Measurements from ENCODE around the gene DPEP2.

Gene DPEP2

GRCh38 chr16:67969254-67970039 lies 29.8 kb downstream of the DPEP2 start:
- Histone ChIP-seq H3K4me2 (ENCODE audit: insufficient read depth, low read length) (peak overlapping the region; percentile 83; the same call in 1 of the 2 replicates), H3K9ac (ENCODE audit: low read depth, low read length) (peak overlapping the region; percentile 81; the same call in 1 of the 2 replicates), H3K4me1 (ENCODE audit: insufficient read depth, low read length) (peaks cover 26% of the 10 kb centered on the region), H3K27me3 (ENCODE audit: insufficient read depth, low read length, poor library complexity) (no peaks in the 10 kb centered on the region), H3K36me3 (ENCODE audit: insufficient read depth, low read length) (peaks cover 5% of the 10 kb centered on the region; the same call in 1 of the 2 replicates), H3K4me3 (ENCODE audit: low read depth in 1 of 2, low read length in 2 of 2) (peak overlapping the region in 1 of 2 experiments; percentile 65; a peak in 1 of 4 replicates), H3K9me3 (ENCODE audit: insufficient read depth, low read length, severe bottlenecking) (no peaks in the 10 kb centered on the region), H2AFZ (ENCODE audit: low read depth, low read length) (peak overlapping the region; percentile 77), H4K20me1 (ENCODE audit: insufficient read depth, low read length) (peaks cover 19% of the 10 kb centered on the region), H3K27ac (ENCODE audit: low read length) (peak overlapping the region; percentile 69), H3K79me2 (ENCODE audit: insufficient read depth, low read length) (peaks cover 13% of the 10 kb centered on the region; the same call in 1 of the 2 replicates)
- no peak for DNase-seq
- no peak for ATAC-seq (ENCODE audit: insufficient read depth, low read depth)
- TF ChIP-seq CTCF (IDR thresholded peaks at IDR 0.05; ENCODE audit: borderline replicate concordance, extremely low read depth, low read length, poor library complexity, severe bottlenecking) = no peak
- no peak for TF ChIP-seq EZH2 (IDR thresholded peaks at IDR 0.05; ENCODE audit: borderline replicate concordance, low read depth, low read length, severe bottlenecking)

DNA sequence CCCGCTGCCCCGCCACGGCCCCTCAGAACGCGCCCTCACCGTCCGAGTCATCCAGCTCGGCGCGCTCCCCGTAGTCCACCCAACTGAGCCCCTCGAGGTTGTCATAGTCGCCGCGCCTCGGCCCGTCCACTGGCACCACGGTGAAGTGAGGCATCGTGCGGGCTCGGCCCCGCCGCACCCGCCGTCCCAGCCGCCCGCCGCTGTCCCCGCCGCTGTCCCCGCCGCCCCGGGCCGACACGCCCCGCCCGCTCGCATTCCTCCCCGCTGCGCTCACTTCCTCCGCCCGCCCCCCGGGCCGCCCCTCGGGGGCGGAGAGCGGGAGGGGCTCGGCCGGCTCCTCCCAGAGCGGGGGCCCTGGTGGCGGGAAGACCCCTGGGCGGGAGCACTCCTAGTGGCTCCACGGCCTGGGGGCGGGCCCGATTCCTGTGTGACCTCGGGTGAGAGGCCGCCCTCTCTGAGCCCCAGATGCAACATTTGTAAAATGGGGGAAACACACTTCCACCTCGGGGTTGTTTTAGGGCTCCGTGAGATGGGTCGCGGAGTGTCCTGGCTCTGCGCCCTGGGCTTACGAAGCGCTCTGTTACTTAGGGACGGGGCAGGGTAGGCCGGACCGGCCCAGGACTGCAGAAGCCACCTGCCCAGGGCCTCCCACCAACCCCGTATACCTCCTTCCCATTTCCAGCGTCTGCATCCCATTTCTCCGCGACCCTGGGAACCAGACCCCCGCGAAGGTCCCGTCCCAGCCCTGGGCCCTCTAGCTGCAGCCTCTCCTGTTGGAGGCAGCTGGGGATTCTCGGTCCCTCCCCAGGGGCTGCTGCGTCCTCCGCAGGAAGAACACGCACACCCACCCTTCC lies 30.7 kb downstream of the DPEP2 start, which contains the start of gene SLC12A4:
SLC12A4 (minus strand) TSS at position 238 of the 854 bp plus-strand sequence; CDS start at position 154, 84 bp downstream.
- Histone ChIP-seq H3K9ac (ENCODE audit: low read depth, low read length) (peak within 1 kb of the TSS; percentile 81), H3K4me1 (ENCODE audit: insufficient read depth, low read length) (peaks cover 26% of the 10 kb centered on the region)
- peak; percentile 94 for DNase-seq

DNA sequence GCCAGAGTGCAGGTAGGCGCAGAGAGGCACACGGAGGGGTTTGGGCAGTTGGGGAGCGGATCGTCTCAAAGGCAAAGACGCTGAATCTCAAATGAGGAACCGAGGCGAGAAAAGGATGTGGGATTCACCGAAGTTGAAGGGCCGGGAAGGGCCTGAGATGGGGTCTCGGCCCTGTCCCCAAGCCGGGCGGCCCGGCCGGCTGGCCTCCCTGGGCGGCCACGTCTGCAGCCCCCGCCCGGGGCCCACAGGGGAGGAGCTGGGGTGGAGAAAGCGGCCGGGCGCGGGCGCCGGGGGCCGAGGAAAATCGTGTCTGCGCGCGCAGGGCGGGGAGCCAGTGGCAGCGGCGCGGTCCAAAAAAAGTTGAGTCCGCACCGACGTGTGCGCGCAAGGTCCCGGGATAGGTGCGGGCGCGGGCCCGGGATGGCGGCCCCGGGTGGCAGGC lies 31.3 kb downstream of the DPEP2 start:
- Histone ChIP-seq H4K20me1 (ENCODE audit: insufficient read depth, low read length) (peaks cover 19% of the 10 kb centered on the region), H3K4me2 (ENCODE audit: insufficient read depth, low read length) (peak overlapping the region; percentile 83), H3K4me3 (ENCODE audit: low read depth in 1 of 2, low read length in 2 of 2) (peak overlapping the region; percentile 64 to 65), H3K4me1 (ENCODE audit: insufficient read depth, low read length) (peaks cover 26% of the 10 kb centered on the region), H3K27ac (ENCODE audit: low read length) (peak overlapping the region; percentile 55), H3K9ac (ENCODE audit: low read depth, low read length) (peak overlapping the region; percentile 81), H3K79me2 (ENCODE audit: insufficient read depth, low read length) (peaks cover 13% of the 10 kb centered on the region; the same call in 1 of the 2 replicates), H3K9me3 (ENCODE audit: insufficient read depth, low read length, severe bottlenecking) (no peaks in the 10 kb centered on the region), H3K36me3 (ENCODE audit: insufficient read depth, low read length) (peaks cover 7% of the 10 kb centered on the region; the same call in 1 of the 2 replicates), H3K27me3 (ENCODE audit: insufficient read depth, low read length, poor library complexity) (no peaks in the 10 kb centered on the region), H2AFZ (ENCODE audit: low read depth, low read length) (peak overlapping the region; percentile 82)
- ATAC-seq (ENCODE audit: insufficient read depth, low read depth) (peak; percentile 33), DNase-seq (peak; percentile 38)
- TF ChIP-seq EZH2 (IDR thresholded peaks at IDR 0.05; ENCODE audit: borderline replicate concordance, low read depth, low read length, severe bottlenecking) (no peak), CTCF (IDR thresholded peaks at IDR 0.05; ENCODE audit: borderline replicate concordance, extremely low read depth, low read length, poor library complexity, severe bottlenecking) (no peak)

More for the DNA sequence above, 30.7 kb downstream of the DPEP2 start, which contains the start of gene SLC12A4:
- ATAC-seq (ENCODE audit: insufficient read depth, low read depth) = peak; percentile 94
- peaks cover 13% of the 10 kb centered on the region; the same call in 1 of the 2 replicates for H3K79me2 ChIP-seq (ENCODE audit: insufficient read depth, low read length)
- H3K4me3 ChIP-seq (ENCODE audit: low read depth in 1 of 2, low read length in 2 of 2) = peak within 1 kb of the TSS; percentile 64 to 65
- peaks cover 19% of the 10 kb centered on the region for H4K20me1 ChIP-seq (ENCODE audit: insufficient read depth, low read length)
- TF ChIP-seq CTCF (IDR thresholded peaks at IDR 0.05; ENCODE audit: borderline replicate concordance, extremely low read depth, low read length, poor library complexity, severe bottlenecking) = no peak
- no peak for TF ChIP-seq EZH2 (IDR thresholded peaks at IDR 0.05; ENCODE audit: borderline replicate concordance, low read depth, low read length, severe bottlenecking)
- peak within 1 kb of the TSS; percentile 83 for H3K4me2 ChIP-seq (ENCODE audit: insufficient read depth, low read length)
- H3K36me3 ChIP-seq (ENCODE audit: insufficient read depth, low read length) = peaks cover 6% of the 10 kb centered on the region; the same call in 1 of the 2 replicates
- H2AFZ ChIP-seq (ENCODE audit: low read depth, low read length) = peak within 1 kb of the TSS; percentile 82
- H3K9me3 ChIP-seq (ENCODE audit: insufficient read depth, low read length, severe bottlenecking) = no peaks in the 10 kb centered on the region
- peak within 1 kb of the TSS; percentile 69 for H3K27ac ChIP-seq (ENCODE audit: low read length)
- H3K27me3 ChIP-seq (ENCODE audit: insufficient read depth, low read length, poor library complexity) = no peaks in the 10 kb centered on the region

Measured in DND-41 (cell line).